H1 (cell line): ENCODE measurements around the gene TPSD1.

Experiments used
- BACH1 ChIP-seq: IDR thresholded peaks from 2 replicates; pipeline ENCODE4 v1.6.1; 2012; ENCODE audit warnings: low read length, improper control_type of control experiment
- EZH2 ChIP-seq: fragments of 200-600 bp; sonication (generic); IDR thresholded peaks from 2 replicates; pipeline ENCODE4 v1.7.1; 2012; ENCODE audit warnings: low read depth, mild to moderate bottlenecking, moderate library complexity, low read length, inconsistent platforms; ENCODE audit not compliant: severe bottlenecking
- HDAC2 ChIP-seq, 2 experiments: fragments of 300-600 bp in 1 of 2; sonication (generic) in 1 of 2; IDR thresholded peaks; 2 replicates each; pipeline ENCODE4 v1.6.1; 2011 to 2012; ENCODE audit warnings: low read depth in 2 of 2, low read length in 2 of 2, mild to moderate bottlenecking in 2 of 2, moderate library complexity in 2 of 2, borderline replicate concordance in 1 of 2, inconsistent platforms in 1 of 2
- POLR2A ChIP-seq, 2 experiments: IDR thresholded peaks; 1 replicate in 1 of 2; 2 replicates in 1 of 2; pipeline ENCODE4 v1.6.1; 2011; ENCODE audit warnings: low read depth in 2 of 2, low read length in 2 of 2, mild to moderate bottlenecking in 2 of 2; ENCODE audit errors: control extremely low read depth in 1 of 2
- POLR2AphosphoS5 ChIP-seq: IDR thresholded peaks from 2 replicates; pipeline ENCODE4 v1.6.1; 2011; ENCODE audit warnings: low read depth, low read length
- POU5F1 ChIP-seq: IDR thresholded peaks from 2 replicates; pipeline ENCODE4 v1.6.1; 2011; ENCODE audit warnings: low read depth, mild to moderate bottlenecking, low read length, moderate library complexity
- RAD21 ChIP-seq, 2 experiments: IDR thresholded peaks in 1 of 2; conservative IDR thresholded peaks in 1 of 2; 2 replicates each; pipeline ENCODE4 v1.6.1; 2011; ENCODE audit warnings: low read depth in 2 of 2, low read length in 2 of 2, improper control_type of control experiment in 1 of 2, inconsistent platforms in 1 of 2, mild to moderate bottlenecking in 1 of 2, moderate library complexity in 1 of 2
- SIRT6 ChIP-seq: IDR thresholded peaks from one replicate; pipeline ENCODE4 v1.7.1; 2012; ENCODE audit warnings: low read length, inconsistent platforms
- TF ChIP-seq, protein P1 (sequence below), 3 experiments: IDR thresholded peaks; 1 replicate in 2 of 3; 2 replicates in 1 of 3; pipeline versions ENCODE4 v1.5.1 to v1.6.1; 2011; ENCODE audit warnings: low read length in 3 of 3, mild to moderate bottlenecking in 3 of 3, inconsistent platforms in 2 of 3, low read depth in 1 of 3, moderate library complexity in 1 of 3; ENCODE audit not compliant: insufficient read depth in 1 of 3; ENCODE audit errors: control extremely low read depth in 1 of 3

DNA sequence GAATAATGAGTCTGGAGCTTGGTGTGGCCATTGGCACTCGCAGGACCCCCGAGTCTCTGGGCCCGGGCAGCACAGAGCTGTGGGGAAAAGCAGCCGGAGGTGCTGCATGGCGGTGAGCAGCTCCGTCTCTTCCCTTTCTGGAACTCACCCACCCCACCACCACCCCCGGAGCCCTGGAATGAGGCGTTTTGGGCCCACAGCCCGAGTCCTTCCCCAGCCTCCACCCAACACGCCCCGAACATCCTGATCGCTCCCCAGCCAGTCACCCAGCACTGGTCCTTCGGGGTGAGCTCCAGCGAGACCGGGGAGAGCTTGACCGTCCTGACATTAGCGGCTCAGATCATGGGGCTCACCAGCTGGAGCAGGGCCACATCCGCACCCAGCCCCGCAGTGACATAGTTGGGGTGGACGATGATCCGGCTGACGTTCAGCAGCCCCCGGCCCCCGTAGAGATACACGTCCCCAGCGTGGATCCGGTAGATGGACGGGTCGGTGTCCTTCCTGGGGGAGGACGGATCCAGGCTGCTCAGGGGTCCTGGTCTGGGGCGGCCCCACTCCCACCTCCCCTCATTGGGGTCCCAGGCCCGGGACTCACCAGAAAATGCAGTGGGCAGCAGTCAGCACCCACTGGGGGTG, 6.5 kb downstream of the TPSD1 start:
- TF ChIP-seq HDAC2 (IDR thresholded peaks at IDR 0.05; ENCODE audit: borderline replicate concordance in 1 of 2, low read depth in 2 of 2, low read length in 2 of 2) (no peak), SIRT6 (no peak), RAD21 (IDR thresholded peaks at IDR 0.05 in 1 of 2, conservative IDR thresholded peaks at IDR 0.05 in 1 of 2; ENCODE audit: low read depth in 2 of 2, low read length in 2 of 2) (no peak), POLR2A (IDR thresholded peaks at IDR 0.05; ENCODE audit: control extremely low read depth in 1 of 2, low read depth in 2 of 2, low read length in 2 of 2) (no peak), EZH2 (no peak), POLR2AphosphoS5 (no peak), BACH1 (no peak), POU5F1 (no peak)
- TF ChIP-seq, protein P1, sequence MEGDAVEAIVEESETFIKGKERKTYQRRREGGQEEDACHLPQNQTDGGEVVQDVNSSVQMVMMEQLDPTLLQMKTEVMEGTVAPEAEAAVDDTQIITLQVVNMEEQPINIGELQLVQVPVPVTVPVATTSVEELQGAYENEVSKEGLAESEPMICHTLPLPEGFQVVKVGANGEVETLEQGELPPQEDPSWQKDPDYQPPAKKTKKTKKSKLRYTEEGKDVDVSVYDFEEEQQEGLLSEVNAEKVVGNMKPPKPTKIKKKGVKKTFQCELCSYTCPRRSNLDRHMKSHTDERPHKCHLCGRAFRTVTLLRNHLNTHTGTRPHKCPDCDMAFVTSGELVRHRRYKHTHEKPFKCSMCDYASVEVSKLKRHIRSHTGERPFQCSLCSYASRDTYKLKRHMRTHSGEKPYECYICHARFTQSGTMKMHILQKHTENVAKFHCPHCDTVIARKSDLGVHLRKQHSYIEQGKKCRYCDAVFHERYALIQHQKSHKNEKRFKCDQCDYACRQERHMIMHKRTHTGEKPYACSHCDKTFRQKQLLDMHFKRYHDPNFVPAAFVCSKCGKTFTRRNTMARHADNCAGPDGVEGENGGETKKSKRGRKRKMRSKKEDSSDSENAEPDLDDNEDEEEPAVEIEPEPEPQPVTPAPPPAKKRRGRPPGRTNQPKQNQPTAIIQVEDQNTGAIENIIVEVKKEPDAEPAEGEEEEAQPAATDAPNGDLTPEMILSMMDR (IDR thresholded peaks at IDR 0.05; ENCODE audit: control extremely low read depth in 1 of 3, insufficient read depth in 1 of 3, low read depth in 1 of 3, low read length in 3 of 3), result no peak
